Measurements from ENCODE around the gene NHP2.

DNA sequence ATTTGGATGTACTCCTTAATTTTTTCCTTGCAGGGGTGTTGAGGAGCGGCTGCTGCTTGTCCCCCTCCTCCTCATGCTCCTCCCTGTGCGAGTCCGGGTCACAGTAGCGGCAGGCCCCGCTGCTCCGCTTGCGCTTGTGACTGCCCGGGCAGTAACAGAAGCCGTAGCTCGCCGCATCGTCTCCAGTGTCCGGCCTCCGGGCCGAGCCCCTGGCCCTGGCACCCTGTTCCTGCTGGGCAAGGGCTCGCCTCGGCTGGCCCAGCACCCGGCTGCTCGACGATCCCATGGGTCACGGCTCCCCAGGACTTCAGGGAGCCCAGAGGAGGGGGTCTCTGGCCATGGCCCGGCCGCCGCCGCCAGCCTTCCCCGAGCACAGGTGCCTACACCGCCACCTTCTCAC, 33.3 kb upstream of the NHP2 start, which contains the start of gene GMCL2:
- TF ChIP-seq, protein P1, sequence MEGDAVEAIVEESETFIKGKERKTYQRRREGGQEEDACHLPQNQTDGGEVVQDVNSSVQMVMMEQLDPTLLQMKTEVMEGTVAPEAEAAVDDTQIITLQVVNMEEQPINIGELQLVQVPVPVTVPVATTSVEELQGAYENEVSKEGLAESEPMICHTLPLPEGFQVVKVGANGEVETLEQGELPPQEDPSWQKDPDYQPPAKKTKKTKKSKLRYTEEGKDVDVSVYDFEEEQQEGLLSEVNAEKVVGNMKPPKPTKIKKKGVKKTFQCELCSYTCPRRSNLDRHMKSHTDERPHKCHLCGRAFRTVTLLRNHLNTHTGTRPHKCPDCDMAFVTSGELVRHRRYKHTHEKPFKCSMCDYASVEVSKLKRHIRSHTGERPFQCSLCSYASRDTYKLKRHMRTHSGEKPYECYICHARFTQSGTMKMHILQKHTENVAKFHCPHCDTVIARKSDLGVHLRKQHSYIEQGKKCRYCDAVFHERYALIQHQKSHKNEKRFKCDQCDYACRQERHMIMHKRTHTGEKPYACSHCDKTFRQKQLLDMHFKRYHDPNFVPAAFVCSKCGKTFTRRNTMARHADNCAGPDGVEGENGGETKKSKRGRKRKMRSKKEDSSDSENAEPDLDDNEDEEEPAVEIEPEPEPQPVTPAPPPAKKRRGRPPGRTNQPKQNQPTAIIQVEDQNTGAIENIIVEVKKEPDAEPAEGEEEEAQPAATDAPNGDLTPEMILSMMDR (IDR thresholded peaks at IDR 0.05), result no peak
- TF ChIP-seq POLR2A (IDR thresholded peaks at IDR 0.05), result no peak

Measured in thyroid gland (tissue), 4 donors.